Right lobe of liver (tissue), 6 donors: Measurements from ENCODE around the gene KCNQ5. TPM values are rescaled to one million over a fixed set of nuclear protein-coding genes. Genes with fewer than 3 reads are reported as not detected.

Experiments
- ATAC-seq, 4 donors: fragments of 200-7000 bp; cut with Tn5 transposase; one replicate each; pipeline ENCODE4 v1.9.1; 2020; ENCODE audit warnings: mild to moderate bottlenecking in 4 of 4, moderate library complexity in 4 of 4
- DNase-seq, 3 donors: peaks; one replicate each; pipeline ENCODE4 v3.0.0-alpha.2; 2020
- H3K27ac ChIP-seq, 3 donors: fragments of 200-600 bp; one replicate each; pipeline ENCODE4 v1.8.0; 2022
- H3K27me3 ChIP-seq, 2 donors: fragments of 200-600 bp; one replicate each; pipeline ENCODE4 v1.8.0; 2022
- H3K36me3 ChIP-seq, 4 donors: fragments of 200-600 bp; sonication (generic) in 1 of 4; one replicate each; pipeline versions ENCODE4 v1.5.1 to v1.8.0; 2017 to 2022; ENCODE audit warnings: control low read depth in 1 of 4
- H3K4me1 ChIP-seq, 4 donors: fragments of 200-600 bp; sonication (generic) in 1 of 4; one replicate each; pipeline versions ENCODE4 v1.5.1 to v1.8.0; 2017 to 2022; ENCODE audit warnings: control low read depth in 1 of 4
- H3K4me3 ChIP-seq, 3 donors: fragments of 200-600 bp; one replicate each; pipeline ENCODE4 v1.8.0; 2022
- H3K9me3 ChIP-seq, 4 donors: fragments of 200-600 bp; sonication (generic) in 1 of 4; one replicate each; pipeline versions ENCODE4 v1.5.1 to v1.8.0; 2017 to 2022; ENCODE audit warnings: control low read depth in 1 of 4
- POLR2A ChIP-seq: fragments of 450-650 bp; IDR thresholded peaks from one replicate; pipeline ENCODE4 v1.6.1; 2017; ENCODE audit warnings: antibody characterized with exemption, mild to moderate bottlenecking
- WGBS: methylation state at CpG from one replicate; pipeline ENCODE4 v1.1.6; 2018; ENCODE audit warnings: low coverage, low lambda C conversion rate; ENCODE audit not compliant: insufficient coverage; ENCODE audit errors: missing lambda C conversion rate; 5-methylcytosine and 5-hydroxymethylcytosine counted together
- intact Hi-C, 2 donors: fragments of 100-400 bp; cut with DNase I; formaldehyde crosslinking; loops; one replicate each; pipeline versions ENCODE4 v1.11.2 to v1.14.1; 2022
- total RNA-seq, 6 experiments: library from RNA; depleted of rRNA in 2 of 6; stranded (reverse); fragments of >200 nt in 2 of 6; fragmentation: NEBNext Ultra II Directional in 3 of 6; extraction: Animal tissue kit (Norgen Biotek cat#: 25700) in 3 of 6; gene quantifications; one replicate each; pipeline versions ENCODE4 v1.1.0 to v1.2.4, GENCODE V29; 2016 to 2023
- TF ChIP-seq, protein P1 (sequence below), 4 donors: fragments of 200-600 bp in 3 of 4; fragments of 450-650 bp in 1 of 4; IDR thresholded peaks; one replicate each; pipeline versions ENCODE4 v1.5.1 to v1.8.0; 2016 to 2022; ENCODE audit warnings: antibody characterized with exemption in 4 of 4, mild to moderate bottlenecking in 2 of 4
- donor health status: DM: no; HTN: yes; CAD: no.
- donor health status: DM: no; HTN: no; CAD: no.
- donor health status: DM: no; HTN: no; CAD: no.
- donor health status: DM: no; HTN: yes; CAD: no.
- donor health status: DM: no; HTN: yes; CAD: no.

KCNQ5 gene
- total RNA-seq, 6 experiments from 2014 or later: 0.04 to 0.11 TPM; not detected in 4

DNA sequence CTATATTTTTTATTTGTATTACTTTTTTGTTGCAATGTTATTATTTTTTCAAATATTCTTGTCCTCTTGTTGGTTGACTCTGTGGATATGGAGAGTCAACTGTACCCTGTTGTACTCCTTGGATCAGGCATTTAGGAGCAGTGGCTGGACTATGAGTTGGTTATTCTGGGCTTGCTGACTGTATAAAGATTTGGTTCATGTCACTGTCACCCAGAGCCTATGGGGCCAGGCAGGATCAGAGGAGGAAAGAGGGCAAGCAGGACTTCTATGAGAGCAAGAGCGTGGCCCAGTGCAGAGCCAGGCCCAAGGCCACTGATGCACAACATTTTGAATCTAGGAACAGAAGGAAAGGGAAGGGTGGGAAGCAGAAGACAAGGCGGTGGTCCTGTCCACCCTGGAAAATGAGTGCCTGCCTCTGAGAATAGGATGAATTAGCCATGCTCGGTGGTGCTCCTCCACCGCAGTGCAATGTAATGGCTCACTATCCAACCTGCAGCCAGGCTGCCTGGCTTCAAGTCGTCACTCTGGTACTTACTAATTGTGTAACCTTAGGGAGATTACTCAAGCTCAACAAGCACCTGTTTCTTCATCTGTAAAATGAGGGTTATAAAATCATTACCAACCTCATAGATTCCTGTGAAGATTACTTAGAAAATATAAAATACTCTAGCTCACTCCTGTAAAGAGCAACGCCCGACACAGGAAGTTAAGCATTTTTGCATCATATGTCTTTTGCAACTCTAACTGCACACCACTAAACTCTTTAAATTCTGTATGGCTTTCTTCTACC lies 192.1 kb downstream of the KCNQ5 start:
- intact Hi-C loops: no loop called here
- H3K9me3 ChIP-seq: no peaks in the 10 kb centered on the region
- ATAC-seq: no peak
- H3K4me3 ChIP-seq: no peak overlapping the region
- WGBS: 50% methylated on average over 6 of the region's 7 CpGs
- TF ChIP-seq POLR2A: no peak
- TF ChIP-seq, protein P1, sequence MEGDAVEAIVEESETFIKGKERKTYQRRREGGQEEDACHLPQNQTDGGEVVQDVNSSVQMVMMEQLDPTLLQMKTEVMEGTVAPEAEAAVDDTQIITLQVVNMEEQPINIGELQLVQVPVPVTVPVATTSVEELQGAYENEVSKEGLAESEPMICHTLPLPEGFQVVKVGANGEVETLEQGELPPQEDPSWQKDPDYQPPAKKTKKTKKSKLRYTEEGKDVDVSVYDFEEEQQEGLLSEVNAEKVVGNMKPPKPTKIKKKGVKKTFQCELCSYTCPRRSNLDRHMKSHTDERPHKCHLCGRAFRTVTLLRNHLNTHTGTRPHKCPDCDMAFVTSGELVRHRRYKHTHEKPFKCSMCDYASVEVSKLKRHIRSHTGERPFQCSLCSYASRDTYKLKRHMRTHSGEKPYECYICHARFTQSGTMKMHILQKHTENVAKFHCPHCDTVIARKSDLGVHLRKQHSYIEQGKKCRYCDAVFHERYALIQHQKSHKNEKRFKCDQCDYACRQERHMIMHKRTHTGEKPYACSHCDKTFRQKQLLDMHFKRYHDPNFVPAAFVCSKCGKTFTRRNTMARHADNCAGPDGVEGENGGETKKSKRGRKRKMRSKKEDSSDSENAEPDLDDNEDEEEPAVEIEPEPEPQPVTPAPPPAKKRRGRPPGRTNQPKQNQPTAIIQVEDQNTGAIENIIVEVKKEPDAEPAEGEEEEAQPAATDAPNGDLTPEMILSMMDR (IDR thresholded peaks at IDR 0.05): no peak
- H3K36me3 ChIP-seq: no peaks in the 10 kb centered on the region
- no peak overlapping the region for H3K27ac ChIP-seq
- H3K4me1 ChIP-seq: no peaks in the 10 kb centered on the region
- no peaks in the 10 kb centered on the region for H3K27me3 ChIP-seq
- no peak for DNase-seq

DNA sequence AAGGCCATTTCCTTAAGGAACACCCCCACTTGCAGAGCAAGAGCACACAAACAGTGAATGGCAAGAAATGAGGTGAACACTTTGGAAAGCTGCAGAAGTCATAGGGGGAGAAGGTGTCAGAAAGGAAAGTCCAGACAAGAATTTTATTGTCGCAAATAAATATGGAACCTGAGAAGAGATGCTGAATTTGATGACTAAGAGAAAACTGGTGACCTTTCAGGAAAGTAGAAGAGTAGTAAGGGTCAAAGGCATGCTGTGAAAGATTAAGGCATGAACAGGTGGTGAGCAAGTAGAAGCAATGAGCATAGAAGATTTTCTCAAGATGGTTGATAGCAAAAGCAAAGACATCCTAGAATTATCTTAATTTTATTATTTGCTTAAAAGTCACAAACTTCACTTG lies 194.2 kb downstream of the KCNQ5 start:
- no CpG with 5 or more reads among the region's 1 CpG for WGBS
- intact Hi-C loops: no loop called here
- DNase-seq (no peak), ATAC-seq (no peak)
- Histone ChIP-seq H3K27ac (no peak overlapping the region), H3K36me3 (no peaks in the 10 kb centered on the region), H3K4me3 (no peak overlapping the region), H3K9me3 (no peaks in the 10 kb centered on the region), H3K4me1 (no peaks in the 10 kb centered on the region), H3K27me3 (no peaks in the 10 kb centered on the region)
- TF ChIP-seq POLR2A: no peak
- TF ChIP-seq, protein P1 (IDR thresholded peaks at IDR 0.05): no peak

DNA sequence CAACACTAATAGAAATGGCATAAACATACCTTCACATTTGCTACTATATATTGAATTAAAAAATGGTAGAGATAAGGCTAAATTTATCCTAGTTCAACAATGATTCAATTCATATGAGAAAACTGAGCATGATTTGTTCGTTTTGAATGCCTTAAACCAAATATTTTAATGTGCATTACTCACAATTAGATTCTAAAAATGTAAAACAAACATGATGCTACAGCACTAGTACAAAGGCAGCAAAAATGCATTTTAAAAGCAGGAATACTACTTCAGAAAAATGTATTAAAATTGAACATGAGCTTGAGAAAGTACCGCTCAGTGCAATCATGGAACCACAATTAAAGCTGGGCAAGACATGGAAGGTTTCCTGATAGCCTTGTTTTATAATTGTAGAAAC lies 195.3 kb downstream of the KCNQ5 start:
- Histone ChIP-seq H3K27me3 (no peaks in the 10 kb centered on the region), H3K4me3 (no peak overlapping the region), H3K4me1 (no peaks in the 10 kb centered on the region), H3K9me3 (no peaks in the 10 kb centered on the region), H3K36me3 (no peaks in the 10 kb centered on the region), H3K27ac (no peak overlapping the region)
- no peak for TF ChIP-seq POLR2A
- DNase-seq: no peak
- intact Hi-C loops: no loop called here
- ATAC-seq: no peak
- 57% methylated on average over 2 of the region's 2 CpGs for WGBS

DNA sequence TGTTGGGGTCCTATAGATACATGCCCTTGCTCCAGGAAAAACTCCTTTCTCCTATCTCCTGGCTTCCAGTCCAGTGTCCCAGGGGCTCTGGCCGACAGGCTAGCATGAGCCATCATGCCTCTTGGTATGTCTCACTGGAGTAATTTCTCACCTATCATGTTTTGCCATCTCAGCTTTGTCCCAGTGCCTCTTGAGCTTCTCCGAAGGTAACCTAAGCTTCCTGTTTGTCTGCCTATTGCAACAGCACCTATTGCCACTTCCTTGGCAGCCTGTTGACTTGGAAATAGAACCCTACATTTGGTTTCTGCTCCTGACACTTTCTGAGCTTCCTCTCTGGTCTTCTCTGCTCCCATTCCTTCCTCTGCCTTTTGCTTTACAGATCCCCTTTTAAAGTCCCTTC lies 197.7 kb downstream of the KCNQ5 start:
- Histone ChIP-seq H3K36me3 (no peaks in the 10 kb centered on the region), H3K27me3 (no peaks in the 10 kb centered on the region), H3K9me3 (no peaks in the 10 kb centered on the region), H3K4me1 (no peaks in the 10 kb centered on the region), H3K4me3 (no peak overlapping the region), H3K27ac (no peak overlapping the region)
- no peak for TF ChIP-seq POLR2A
- TF ChIP-seq, protein P1 (IDR thresholded peaks at IDR 0.05): no peak
- ATAC-seq (no peak), DNase-seq (no peak)
- 36% methylated on average over 2 of the region's 2 CpGs for WGBS
- intact Hi-C loops: no loop called here

DNA sequence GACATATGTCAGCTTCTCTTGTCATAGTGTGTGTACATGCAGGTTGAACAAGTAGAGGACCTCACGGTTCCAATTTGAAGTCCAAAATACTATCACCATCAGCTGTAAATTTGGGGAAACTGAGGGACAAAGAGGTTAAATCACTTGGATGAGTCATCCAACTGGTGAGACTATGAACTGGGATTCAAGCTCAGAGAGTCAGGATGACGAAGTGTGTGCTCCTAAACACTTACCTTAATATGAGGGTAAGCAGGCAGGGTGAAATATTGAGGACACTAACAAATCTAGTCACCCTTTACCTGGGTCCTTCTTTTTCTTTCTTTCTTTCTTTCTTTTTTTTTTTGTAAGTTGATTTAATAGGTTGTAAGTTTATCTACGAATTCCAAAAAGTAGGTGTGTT lies 198.3 kb downstream of the KCNQ5 start:
- DNase-seq: no peak
- Histone ChIP-seq H3K27ac (no peak overlapping the region), H3K36me3 (no peaks in the 10 kb centered on the region), H3K27me3 (no peaks in the 10 kb centered on the region), H3K4me3 (no peak overlapping the region), H3K9me3 (no peaks in the 10 kb centered on the region), H3K4me1 (no peaks in the 10 kb centered on the region)
- TF ChIP-seq, protein P1 (IDR thresholded peaks at IDR 0.05): no peak
- TF ChIP-seq POLR2A: no peak
- WGBS: 34% methylated on average over 3 of the region's 3 CpGs
- intact Hi-C loops: no loop called here
- ATAC-seq: no peak
